ENCODE results near the gene MIGA1. TPM values are rescaled to one million over a fixed set of nuclear protein-coding genes. Genes with fewer than 3 reads are reported as not detected.

Gene MIGA1
- total and polyA plus RNA-seq, 2 of the 13 experiments (the other 11 are each of a cell fraction or from before 2014, with no cell fraction given): 3.8 to 6.6 TPM

GRCh38 chr1:77779529-77780281 lies at the start of gene MIGA1 (continued):
- TF ChIP-seq, protein P1, sequence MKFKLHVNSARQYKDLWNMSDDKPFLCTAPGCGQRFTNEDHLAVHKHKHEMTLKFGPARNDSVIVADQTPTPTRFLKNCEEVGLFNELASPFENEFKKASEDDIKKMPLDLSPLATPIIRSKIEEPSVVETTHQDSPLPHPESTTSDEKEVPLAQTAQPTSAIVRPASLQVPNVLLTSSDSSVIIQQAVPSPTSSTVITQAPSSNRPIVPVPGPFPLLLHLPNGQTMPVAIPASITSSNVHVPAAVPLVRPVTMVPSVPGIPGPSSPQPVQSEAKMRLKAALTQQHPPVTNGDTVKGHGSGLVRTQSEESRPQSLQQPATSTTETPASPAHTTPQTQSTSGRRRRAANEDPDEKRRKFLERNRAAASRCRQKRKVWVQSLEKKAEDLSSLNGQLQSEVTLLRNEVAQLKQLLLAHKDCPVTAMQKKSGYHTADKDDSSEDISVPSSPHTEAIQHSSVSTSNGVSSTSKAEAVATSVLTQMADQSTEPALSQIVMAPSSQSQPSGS (CRISPR knock-in tag; IDR thresholded peaks at IDR 0.05): 0 out of 2 replicates have a peak, but pooled peaks have one; percentile 53
- TF ChIP-seq NKX3-1 (CRISPR knock-in tag; IDR thresholded peaks at IDR 0.05) (no peak), RFXANK (CRISPR knock-in tag; IDR thresholded peaks at IDR 0.05) (0 out of 2 replicates have a peak, but pooled peaks have one; percentile 26), ZNF660 (CRISPR knock-in tag; IDR thresholded peaks at IDR 0.05; ENCODE audit: borderline replicate concordance, low read depth) (no peak), ZNF546 (CRISPR knock-in tag; conservative IDR thresholded peaks at IDR 0.05) (0 out of 2 replicates have a peak, but pooled peaks have one; percentile 29), HINFP (CRISPR knock-in tag; IDR thresholded peaks at IDR 0.05; ENCODE audit: low read depth) (peak; percentile 69; the same call in 1 of the 2 replicates), ZNF124 (CRISPR knock-in tag; IDR thresholded peaks at IDR 0.05) (no peak), ARID5B (CRISPR knock-in tag; IDR thresholded peaks at IDR 0.05) (peak; percentile 54), DZIP1 (CRISPR knock-in tag; IDR thresholded peaks at IDR 0.05) (no peak), FOXP4 (CRISPR knock-in tag; IDR thresholded peaks at IDR 0.05) (peak; percentile 39; the same call in 1 of the 2 replicates), RBM39 (IDR thresholded peaks at IDR 0.05; ENCODE audit: low read depth, low read length, poor library complexity, severe bottlenecking) (peak; percentile 47), ZNF549 (CRISPR knock-in tag; IDR thresholded peaks at IDR 0.05) (no peak), SMC3 (IDR thresholded peaks at IDR 0.05; ENCODE audit: low read length) (no peak), KDM4B (CRISPR knock-in tag; IDR thresholded peaks at IDR 0.05) (0 out of 2 replicates have a peak, but pooled peaks have one; percentile 5), JDP2 (CRISPR knock-in tag; IDR thresholded peaks at IDR 0.05; ENCODE audit: borderline replicate concordance) (no peak), FOXK1 (CRISPR knock-in tag; IDR thresholded peaks at IDR 0.05; ENCODE audit: borderline replicate concordance, low read depth) (peak; percentile 62; the same call in 1 of the 2 replicates), ZNF205 (CRISPR knock-in tag; IDR thresholded peaks at IDR 0.05) (0 out of 2 replicates have a peak, but pooled peaks have one; percentile 40)

Measured in HepG2 (cell line).